Mesothelial cell of epicardium (in vitro differentiated cells): ENCODE results near the gene EML1. TPM values are rescaled to one million over a fixed set of nuclear protein-coding genes. Genes with fewer than 3 reads are reported as not detected.

Source experiments
- DNase-seq, 2 experiments: peaks; one replicate each; pipeline ENCODE4 v3.0.0; 2021; ENCODE audit warnings: low spot score in 2 of 2; ENCODE audit not compliant: unreplicated experiment in 2 of 2
- H3K27ac Mint-ChIP-seq: 2 replicates; pipeline ENCODE4 v1.8.0; 2021; ENCODE audit warnings: mixed read lengths
- H3K27me3 Mint-ChIP-seq: 2 replicates; pipeline ENCODE4 v1.8.0; 2021; ENCODE audit warnings: low read depth, mixed read lengths
- H3K36me3 Mint-ChIP-seq: 2 replicates; pipeline ENCODE4 v1.8.0; 2021; ENCODE audit warnings: mixed read lengths
- H3K4me1 Mint-ChIP-seq: 2 replicates; pipeline ENCODE4 v1.8.0; 2021; ENCODE audit warnings: mixed read lengths
- H3K4me3 Mint-ChIP-seq: 2 replicates; pipeline ENCODE4 v1.8.0; 2021; ENCODE audit warnings: mild to moderate bottlenecking, moderate library complexity, mixed read lengths
- H3K9me3 Mint-ChIP-seq: 2 replicates; pipeline ENCODE4 v1.8.0; 2021; ENCODE audit warnings: mixed read lengths
- CTCF ChIP-seq: fragments of 200-600 bp; sonication (generic); IDR thresholded peaks from one replicate; pipeline ENCODE4 v1.5.0; 2021; ENCODE audit warnings: antibody characterized with exemption; ENCODE audit not compliant: unreplicated experiment
- total RNA-seq: library from RNA; stranded (reverse); gene quantifications from 3 replicates; pipeline ENCODE4 v1.2.1, GENCODE V29; 2021

Gene EML1
- total RNA-seq, 1 donor from 2014 or later: 18.9 TPM

GRCh38 chr14:99750746-99751450, 42.3 kb upstream of the EML1 start:
- DNase-seq: no peak
- H3K27me3 Mint-ChIP-seq: peaks cover 22% of the 10 kb centered on the region
- no peaks in the 10 kb centered on the region for H3K36me3 Mint-ChIP-seq
- no peaks in the 10 kb centered on the region for H3K9me3 Mint-ChIP-seq
- peaks cover 47% of the 10 kb centered on the region for H3K4me1 Mint-ChIP-seq
- no peak overlapping the region for H3K27ac Mint-ChIP-seq
- no peak for TF ChIP-seq CTCF
- H3K4me3 Mint-ChIP-seq: no peak overlapping the region

- Mint-ChIP-seq H3K36me3 (no peaks in the 10 kb centered on the region), H3K9me3 (no peaks in the 10 kb centered on the region), H3K4me3 (no peak overlapping the region), H3K27me3 (peaks cover 22% of the 10 kb centered on the region), H3K27ac (peak overlapping the region; percentile 22), H3K4me1 (peaks cover 40% of the 10 kb centered on the region)
- no peak for DNase-seq
- TF ChIP-seq CTCF: no peak
These were observed 41.4 kb upstream of the EML1 start for GRCh38 chr14:99751539-99752485.

- Mint-ChIP-seq H3K27ac (no peak overlapping the region), H3K4me3 (no peak overlapping the region), H3K9me3 (no peaks in the 10 kb centered on the region), H3K27me3 (peaks cover 22% of the 10 kb centered on the region), H3K4me1 (peaks cover 33% of the 10 kb centered on the region), H3K36me3 (no peaks in the 10 kb centered on the region)
- TF ChIP-seq CTCF: no peak
- DNase-seq: no peak
These were observed 40.6 kb upstream of the EML1 start for GRCh38 chr14:99752486-99753121.

- H3K27me3 Mint-ChIP-seq: peaks cover 22% of the 10 kb centered on the region
These were observed 39.7 kb upstream of the EML1 start for GRCh38 chr14:99753225-99754140.

More at GRCh38 chr14:99753225-99754140, 39.7 kb upstream of the EML1 start:
- Mint-ChIP-seq H3K36me3 (no peaks in the 10 kb centered on the region), H3K27ac (peak overlapping the region; percentile 44), H3K4me1 (peaks cover 35% of the 10 kb centered on the region), H3K4me3 (no peak overlapping the region), H3K9me3 (no peaks in the 10 kb centered on the region)
- TF ChIP-seq CTCF: no peak
- no peak for DNase-seq
